ENCODE measurements around the gene THUMPD3. TPM values are rescaled to one million over a fixed set of nuclear protein-coding genes. Genes with fewer than 3 reads are reported as not detected.

The THUMPD3 gene
- total and polyA plus RNA-seq, 2 donors from 2014 or later, result 31.9 to 44.1 TPM

- FAIRE-seq (no peak), DNase-seq (no peak)
- H3K9me3 ChIP-seq (ENCODE audit: control insufficient read depth in 2 of 3, insufficient read depth in 1 of 3, low read length in 3 of 3), result no peaks in the 10 kb centered on the region
- peaks cover 22 to 72% (median 35%) of the 10 kb centered on the region in 3 donors for H3K36me3 ChIP-seq (ENCODE audit: control insufficient read depth in 2 of 3, insufficient read depth in 3 of 3, low read length in 3 of 3)
- no peak overlapping the region for H3K9ac ChIP-seq (ENCODE audit: low read length in 3 of 3)
- no peaks in the 10 kb centered on the region for H3K4me1 ChIP-seq (ENCODE audit: control insufficient read depth in 2 of 3, insufficient read depth in 2 of 3, low read depth in 1 of 3, low read length in 3 of 3)
- H3K27ac ChIP-seq (ENCODE audit: low read depth in 2 of 2, low read length in 2 of 2), result no peak overlapping the region
- no peaks in the 10 kb centered on the region for H3K27me3 ChIP-seq (ENCODE audit: control insufficient read depth, insufficient read depth, low read length)
- intact Hi-C loops (cut with DNase I), result no loop called here
- no peak for TF ChIP-seq CTCF (IDR thresholded peaks at IDR 0.05; ENCODE audit: borderline replicate concordance, extremely low read depth, insufficient read depth)
- no peak overlapping the region for H3K4me3 ChIP-seq (ENCODE audit: low read length in 3 of 3)
These were observed 21.4 kb downstream of the THUMPD3 start for GRCh38 chr3:9384141-9384828.

GRCh38 chr3:9385187-9386077, 22.6 kb downstream of the THUMPD3 start:
- no peaks in the 10 kb centered on the region for H3K9me3 ChIP-seq (ENCODE audit: control insufficient read depth in 2 of 3, insufficient read depth in 1 of 3, low read length in 3 of 3)
- H3K27ac ChIP-seq (ENCODE audit: low read depth in 2 of 2, low read length in 2 of 2), result no peak overlapping the region
- DNase-seq (no peak), FAIRE-seq (no peak)
- no peaks in the 10 kb centered on the region for H3K27me3 ChIP-seq (ENCODE audit: control insufficient read depth, insufficient read depth, low read length)
- no peaks in the 10 kb centered on the region for H3K4me1 ChIP-seq (ENCODE audit: control insufficient read depth in 2 of 3, insufficient read depth in 2 of 3, low read depth in 1 of 3, low read length in 3 of 3)
- intact Hi-C loops (cut with DNase I), result no loop called here
- H3K9ac ChIP-seq (ENCODE audit: low read length in 3 of 3), result no peak overlapping the region
- TF ChIP-seq CTCF (IDR thresholded peaks at IDR 0.05; ENCODE audit: borderline replicate concordance, extremely low read depth, insufficient read depth), result no peak
- peaks cover 24 to 75% (median 42%) of the 10 kb centered on the region in 3 donors for H3K36me3 ChIP-seq (ENCODE audit: control insufficient read depth in 2 of 3, insufficient read depth in 3 of 3, low read length in 3 of 3)
- H3K4me3 ChIP-seq (ENCODE audit: low read length in 3 of 3), result no peak overlapping the region

GRCh38 chr3:9386078-9386459, 23.2 kb downstream of the THUMPD3 start:
- Histone ChIP-seq H3K36me3 (ENCODE audit: control insufficient read depth in 2 of 3, insufficient read depth in 3 of 3, low read length in 3 of 3) (peaks cover 30 to 78% (median 45%) of the 10 kb centered on the region in 3 donors), H3K27ac (ENCODE audit: low read depth in 2 of 2, low read length in 2 of 2) (no peak overlapping the region), H3K9ac (ENCODE audit: low read length in 3 of 3) (no peak overlapping the region), H3K4me3 (ENCODE audit: low read length in 3 of 3) (no peak overlapping the region), H3K9me3 (ENCODE audit: control insufficient read depth in 2 of 3, insufficient read depth in 1 of 3, low read length in 3 of 3) (no peaks in the 10 kb centered on the region), H3K27me3 (ENCODE audit: control insufficient read depth, insufficient read depth, low read length) (no peaks in the 10 kb centered on the region), H3K4me1 (ENCODE audit: control insufficient read depth in 2 of 3, insufficient read depth in 2 of 3, low read depth in 1 of 3, low read length in 3 of 3) (peaks cover 0 to 2% (median 0%) of the 10 kb centered on the region in 3 donors)
- TF ChIP-seq CTCF (IDR thresholded peaks at IDR 0.05; ENCODE audit: borderline replicate concordance, extremely low read depth, insufficient read depth), result no peak
- no peak for DNase-seq
- FAIRE-seq, result no peak
- intact Hi-C loops (cut with DNase I), result no loop called here
